ENCODE results near the gene GPC3. TPM values are rescaled to one million over a fixed set of nuclear protein-coding genes. Genes with fewer than 3 reads are reported as not detected.
"Not testable (repeated sequence)": the region's sequence is repeated elsewhere in the genome, so short reads cannot be mapped to it uniquely, and the experiment has no call there.

GPC3 gene
- total RNA-seq, 4 donors from 2014 or later, result 3.3 to 172 (median 21.2) TPM

DNA sequence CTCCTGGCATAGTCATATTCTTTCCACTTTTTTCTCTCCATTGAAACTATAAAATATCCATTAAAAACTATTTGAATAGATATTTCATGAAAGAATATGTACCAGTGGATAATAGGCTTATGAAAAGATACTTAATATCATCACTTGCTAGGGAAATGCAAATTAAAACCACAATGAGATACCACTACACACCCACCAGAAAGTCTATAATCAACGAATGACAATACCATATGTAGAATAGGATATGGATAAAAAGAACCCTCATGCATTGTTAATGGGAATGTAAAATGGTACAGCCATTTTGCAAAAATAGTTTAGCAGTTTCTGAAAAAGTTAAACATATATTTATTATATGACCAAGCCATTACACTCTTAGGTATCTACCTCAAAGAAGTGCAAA lies 351.4 kb downstream of the GPC3 start:
- intact Hi-C loops (cut with DNase I; ENCODE audit: low total_unique reads), result no loop called here
- Histone ChIP-seq H3K27me3 (peaks cover 0 to 2% of the 10 kb centered on the region in 2 donors), H3K9me3 (no peaks in the 10 kb centered on the region), H3K4me3 (no peak overlapping the region), H3K36me3 (no peaks in the 10 kb centered on the region), H3K4me1 (no peaks in the 10 kb centered on the region), H3K27ac (no peak overlapping the region)
- no peak for TF ChIP-seq POLR2A (IDR thresholded peaks at IDR 0.05)
- TF ChIP-seq, protein P1, sequence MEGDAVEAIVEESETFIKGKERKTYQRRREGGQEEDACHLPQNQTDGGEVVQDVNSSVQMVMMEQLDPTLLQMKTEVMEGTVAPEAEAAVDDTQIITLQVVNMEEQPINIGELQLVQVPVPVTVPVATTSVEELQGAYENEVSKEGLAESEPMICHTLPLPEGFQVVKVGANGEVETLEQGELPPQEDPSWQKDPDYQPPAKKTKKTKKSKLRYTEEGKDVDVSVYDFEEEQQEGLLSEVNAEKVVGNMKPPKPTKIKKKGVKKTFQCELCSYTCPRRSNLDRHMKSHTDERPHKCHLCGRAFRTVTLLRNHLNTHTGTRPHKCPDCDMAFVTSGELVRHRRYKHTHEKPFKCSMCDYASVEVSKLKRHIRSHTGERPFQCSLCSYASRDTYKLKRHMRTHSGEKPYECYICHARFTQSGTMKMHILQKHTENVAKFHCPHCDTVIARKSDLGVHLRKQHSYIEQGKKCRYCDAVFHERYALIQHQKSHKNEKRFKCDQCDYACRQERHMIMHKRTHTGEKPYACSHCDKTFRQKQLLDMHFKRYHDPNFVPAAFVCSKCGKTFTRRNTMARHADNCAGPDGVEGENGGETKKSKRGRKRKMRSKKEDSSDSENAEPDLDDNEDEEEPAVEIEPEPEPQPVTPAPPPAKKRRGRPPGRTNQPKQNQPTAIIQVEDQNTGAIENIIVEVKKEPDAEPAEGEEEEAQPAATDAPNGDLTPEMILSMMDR (IDR thresholded peaks at IDR 0.05), result no peak
- DNase-seq, result no peak

DNA sequence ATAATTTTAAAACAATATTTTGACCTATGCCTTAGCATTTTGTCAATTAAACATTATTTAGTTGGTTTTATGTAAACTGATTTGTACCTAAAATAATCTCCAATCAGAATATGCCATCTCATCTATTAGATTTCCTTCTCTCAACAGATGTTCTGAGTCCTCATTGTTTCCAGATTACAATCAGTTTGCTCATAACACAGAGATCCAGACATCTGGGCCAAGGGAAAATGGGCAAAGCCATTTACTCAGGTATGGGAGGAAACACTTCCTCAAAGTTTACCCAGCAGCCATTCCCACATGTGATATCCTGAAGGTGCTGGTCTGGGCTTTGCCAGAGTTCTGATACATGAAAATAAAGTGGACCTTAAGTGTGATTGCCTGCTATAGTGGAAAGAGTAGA lies 352.2 kb downstream of the GPC3 start:
- Histone ChIP-seq H3K9me3 (no peaks in the 10 kb centered on the region), H3K36me3 (no peaks in the 10 kb centered on the region), H3K4me1 (no peaks in the 10 kb centered on the region), H3K27me3 (peaks cover 0 to 2% of the 10 kb centered on the region in 2 donors), H3K27ac (no peak overlapping the region), H3K4me3 (no peak overlapping the region)
- DNase-seq, result no peak
- TF ChIP-seq, protein P1 (IDR thresholded peaks at IDR 0.05), result no peak
- TF ChIP-seq POLR2A (IDR thresholded peaks at IDR 0.05), result no peak
- intact Hi-C loops (cut with DNase I; ENCODE audit: low total_unique reads), result no loop called here

DNA sequence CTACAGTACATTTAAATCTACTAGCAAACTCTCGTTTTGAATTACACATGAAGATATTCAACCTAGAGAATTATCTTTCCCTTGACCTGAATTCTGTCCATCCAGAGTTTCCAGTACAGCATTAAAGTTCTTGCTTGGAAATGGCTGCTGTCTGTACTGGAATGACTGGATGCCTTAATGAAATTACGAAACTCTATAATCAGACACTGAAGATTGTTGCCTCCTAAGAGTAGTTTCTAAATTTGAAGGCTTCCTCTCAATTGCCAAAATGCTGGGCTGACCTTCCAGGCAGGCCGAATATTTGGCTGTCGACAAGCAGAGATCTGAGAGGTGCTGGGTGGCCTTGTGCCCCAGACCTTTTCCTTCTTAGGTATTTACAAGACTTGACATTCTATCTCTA lies 355.0 kb downstream of the GPC3 start:
- DNase-seq, result no peak
- intact Hi-C loops (cut with DNase I; ENCODE audit: low total_unique reads), result no loop called here
- no peaks in the 10 kb centered on the region for H3K4me1 ChIP-seq
- TF ChIP-seq, protein P1 (IDR thresholded peaks at IDR 0.05), result no peak
- no peak for TF ChIP-seq POLR2A (IDR thresholded peaks at IDR 0.05)
- H3K27me3 ChIP-seq, result no peaks in the 10 kb centered on the region
- no peak overlapping the region for H3K27ac ChIP-seq
- no peaks in the 10 kb centered on the region for H3K36me3 ChIP-seq
- no peak overlapping the region for H3K4me3 ChIP-seq
- no peaks in the 10 kb centered on the region for H3K9me3 ChIP-seq

DNA sequence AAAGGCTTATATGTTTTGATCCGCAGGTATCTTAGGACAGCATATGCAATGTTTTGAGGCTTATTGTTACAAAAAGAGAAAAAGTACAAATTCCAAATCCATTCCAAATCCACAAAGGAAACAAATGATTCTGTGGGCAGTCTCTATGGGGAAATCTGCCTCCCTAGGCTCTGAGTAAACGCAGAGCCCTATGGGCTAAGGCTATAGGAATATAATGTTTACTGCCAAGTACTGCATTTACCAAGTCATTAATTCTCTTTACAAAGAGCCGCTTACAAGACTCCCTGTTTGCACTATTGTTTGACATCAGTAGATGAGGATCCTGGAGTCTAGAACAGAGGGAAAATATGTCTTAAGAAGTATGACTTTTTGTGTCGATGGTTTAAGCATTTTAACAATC lies 357.7 kb downstream of the GPC3 start:
- no peaks in the 10 kb centered on the region for H3K36me3 ChIP-seq
- TF ChIP-seq, protein P1 (IDR thresholded peaks at IDR 0.05), result no peak
- TF ChIP-seq POLR2A (IDR thresholded peaks at IDR 0.05), result no peak
- H3K4me3 ChIP-seq, result no peak overlapping the region
- H3K27ac ChIP-seq, result no peak overlapping the region
- H3K4me1 ChIP-seq, result no peaks in the 10 kb centered on the region
- intact Hi-C loops (cut with DNase I; ENCODE audit: low total_unique reads), result no loop called here
- H3K9me3 ChIP-seq, result no peaks in the 10 kb centered on the region
- DNase-seq, result no peak
- no peaks in the 10 kb centered on the region for H3K27me3 ChIP-seq

DNA sequence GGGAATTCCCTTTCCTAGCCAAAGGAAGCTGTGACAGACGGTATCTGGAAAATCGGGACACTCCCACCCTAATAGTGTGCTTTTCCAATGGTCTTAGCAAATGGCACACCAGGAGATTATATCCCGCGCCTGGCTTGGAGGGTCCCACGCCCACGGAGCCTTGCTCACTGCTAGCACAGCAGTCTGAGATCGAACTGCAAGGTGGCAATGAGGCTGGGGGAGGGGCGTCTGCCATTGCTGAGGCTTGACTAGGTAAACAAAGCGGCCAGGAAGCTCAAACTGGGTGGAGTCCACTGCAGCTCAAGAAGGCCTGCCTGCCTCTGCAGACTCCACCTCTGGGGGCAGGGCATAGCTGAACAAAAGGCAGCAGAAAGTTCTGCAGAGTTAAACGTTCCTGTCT lies 364.0 kb downstream of the GPC3 start:
- H3K27me3 ChIP-seq; DNase-seq; intact Hi-C loops (cut with DNase I; ENCODE audit: low total_unique reads); H3K4me1 ChIP-seq; H3K4me3 ChIP-seq; H3K36me3 ChIP-seq; H3K9me3 ChIP-seq; H3K27ac ChIP-seq: not testable (repeated sequence)

DNA sequence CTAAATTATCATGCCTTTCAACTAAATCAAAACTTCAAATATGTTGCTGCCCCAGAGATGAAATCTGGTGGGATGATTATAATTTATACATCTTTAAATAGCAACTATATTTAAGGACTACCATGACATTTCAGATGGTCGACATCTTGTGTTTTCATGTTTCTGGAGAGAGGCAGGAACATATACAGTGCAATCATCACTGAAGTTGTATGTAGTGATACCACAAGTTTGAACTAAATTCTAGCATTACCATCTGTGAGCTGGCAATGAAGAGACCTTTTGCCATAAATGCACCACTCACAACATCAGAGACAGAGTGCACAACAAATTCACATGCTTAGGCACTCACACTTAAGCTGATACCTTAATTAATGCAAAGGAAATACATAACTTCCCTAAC lies 373.7 kb downstream of the GPC3 start:
- Histone ChIP-seq H3K4me3 (no peak overlapping the region), H3K4me1 (no peaks in the 10 kb centered on the region), H3K27ac (no peak overlapping the region), H3K36me3 (no peaks in the 10 kb centered on the region), H3K27me3 (no peaks in the 10 kb centered on the region), H3K9me3 (no peaks in the 10 kb centered on the region)
- intact Hi-C loops (cut with DNase I; ENCODE audit: low total_unique reads), result no loop called here
- no peak for DNase-seq
- no peak for TF ChIP-seq POLR2A (IDR thresholded peaks at IDR 0.05)
- TF ChIP-seq, protein P1 (IDR thresholded peaks at IDR 0.05), result no peak
